Right ventricle myocardium inferior (tissue), 1 donor: ENCODE results near the gene KCNK4. TPM values are rescaled to one million over a fixed set of nuclear protein-coding genes. Genes with fewer than 3 reads are reported as not detected.

Experiments used
- ATAC-seq: fragments of 200-7000 bp; cut with Tn5 transposase; one replicate; pipeline ENCODE4 v1.9.1; 2020; ENCODE audit warnings: mild to moderate bottlenecking, moderate library complexity
- DNase-seq: peaks from one replicate; pipeline ENCODE4 v3.0.0; 2021; ENCODE audit errors: missing footprints
- intact Hi-C: fragments of 100-400 bp; cut with DNase I; formaldehyde crosslinking; loops from one replicate; pipeline ENCODE4 v1.11.0; 2022
- total RNA-seq: library from RNA; stranded (reverse); fragmentation: NEBNext Ultra II Directional; extraction: Animal tissue kit (Norgen Biotek cat#: 25700); gene quantifications from one replicate; pipeline ENCODE4 v1.2.1, GENCODE V29; 2021
- donor health status: DM: no; HTN: yes; CAD: no; lungs with severe emphysema.

The KCNK4 gene
- total RNA-seq, 1 donor from 2014 or later: not detected

DNA sequence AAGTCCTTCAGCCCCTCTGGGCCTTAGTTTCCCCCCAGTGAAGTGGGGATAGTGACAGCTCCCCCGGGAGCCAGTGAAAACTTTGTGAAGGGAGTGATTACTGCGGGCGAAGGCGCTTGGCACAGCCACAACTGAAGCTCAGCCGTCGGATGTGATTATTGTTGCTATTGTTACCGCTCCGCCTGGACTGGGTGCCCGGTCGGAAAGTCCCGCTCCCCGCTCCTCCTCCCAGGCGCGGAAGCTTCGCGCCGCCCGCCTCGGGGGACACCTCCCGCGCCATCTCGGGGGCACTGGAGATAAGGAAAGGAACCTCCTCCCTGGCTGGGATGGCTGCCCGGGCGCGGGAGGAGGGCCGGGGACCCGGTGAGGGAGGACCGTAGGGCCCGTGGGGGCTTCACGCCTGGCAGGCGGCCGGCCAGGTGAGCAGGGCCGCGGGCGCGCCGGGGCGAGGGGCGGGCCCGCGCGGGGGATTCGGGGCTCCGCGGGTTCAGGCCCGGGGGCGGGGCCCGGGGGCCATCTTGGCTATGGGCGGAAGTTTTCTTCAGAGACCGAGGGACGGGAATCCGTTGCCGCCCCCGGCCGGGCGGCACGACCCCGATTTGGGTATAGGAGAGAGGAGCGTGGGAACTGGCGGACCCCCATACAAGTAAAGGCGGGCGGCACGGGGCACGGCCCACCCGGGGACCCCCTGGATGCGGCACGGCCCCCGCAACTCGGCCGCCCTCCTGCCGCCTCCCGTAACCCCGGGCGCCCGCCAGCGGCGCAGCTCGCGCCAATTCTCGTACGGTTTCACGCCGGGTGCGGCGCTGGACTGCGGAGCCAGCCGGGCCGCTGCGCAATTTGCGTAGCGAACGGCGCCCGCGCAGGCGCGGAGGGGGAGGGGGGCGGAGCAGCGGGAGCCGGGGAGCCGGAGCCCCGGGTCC lies 5.9 kb upstream of the KCNK4 start, which contains the start of gene GPR137:
TSS of gene GPR137 (plus strand) at position 887 of the 923 bp plus-strand sequence. CDS start 677 bp downstream, outside the sequence.
- intact Hi-C loops: loop anchor here (1.0 to 5.0 kb wide), 3 partner anchors 15 to 83 kb away; partner anchors contain the start of gene ESRRA
- ATAC-seq (peak; percentile 74), DNase-seq (peak; percentile 93)

DNA sequence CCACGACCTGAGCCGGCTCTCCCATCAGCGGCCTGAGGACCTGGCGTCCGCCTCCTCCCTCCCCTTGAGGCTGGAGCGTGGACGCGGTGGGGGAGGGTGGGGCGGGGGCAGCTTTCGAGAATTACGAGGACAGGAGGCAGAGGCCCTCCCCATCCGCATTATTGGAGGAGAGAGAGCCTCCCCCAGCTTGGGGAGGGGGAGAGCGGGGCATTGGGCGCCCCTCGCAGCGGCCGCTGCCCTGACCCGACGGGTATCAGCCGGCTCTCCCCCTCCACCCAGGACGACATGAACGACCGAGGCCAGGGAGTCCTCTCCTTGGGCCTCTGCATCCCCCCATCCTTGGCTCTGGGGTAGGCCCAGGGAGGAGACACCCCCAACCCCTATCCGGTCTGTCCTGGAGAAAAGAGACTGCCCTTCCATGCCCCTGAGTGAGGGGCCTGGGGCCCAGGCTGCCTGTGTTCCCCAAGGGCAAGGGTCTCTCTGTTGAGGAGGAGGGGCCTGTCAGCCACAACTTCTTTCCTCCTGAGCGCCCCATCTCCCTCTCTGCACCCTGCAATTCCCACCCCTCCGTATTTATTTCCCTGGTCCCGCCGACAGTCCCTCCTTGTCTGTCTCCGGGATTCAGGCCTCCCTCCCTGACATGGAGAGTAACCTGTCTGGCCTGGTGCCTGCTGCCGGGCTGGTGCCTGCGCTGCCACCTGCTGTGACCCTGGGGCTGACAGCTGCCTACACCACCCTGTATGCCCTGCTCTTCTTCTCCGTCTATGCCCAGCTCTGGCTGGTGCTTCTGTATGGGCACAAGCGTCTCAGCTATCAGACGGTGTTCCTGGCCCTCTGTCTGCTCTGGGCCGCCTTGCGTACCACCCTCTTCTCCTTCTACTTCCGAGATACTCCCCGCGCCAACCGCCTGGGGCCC lies 5.0 kb upstream of the KCNK4 start:
- intact Hi-C loops: loop anchor here (1.0 to 5.0 kb wide), 3 partner anchors 16 to 84 kb away; partner anchors contain the start of gene ESRRA
- ATAC-seq (no peak), DNase-seq (peak; percentile 17)

DNA sequence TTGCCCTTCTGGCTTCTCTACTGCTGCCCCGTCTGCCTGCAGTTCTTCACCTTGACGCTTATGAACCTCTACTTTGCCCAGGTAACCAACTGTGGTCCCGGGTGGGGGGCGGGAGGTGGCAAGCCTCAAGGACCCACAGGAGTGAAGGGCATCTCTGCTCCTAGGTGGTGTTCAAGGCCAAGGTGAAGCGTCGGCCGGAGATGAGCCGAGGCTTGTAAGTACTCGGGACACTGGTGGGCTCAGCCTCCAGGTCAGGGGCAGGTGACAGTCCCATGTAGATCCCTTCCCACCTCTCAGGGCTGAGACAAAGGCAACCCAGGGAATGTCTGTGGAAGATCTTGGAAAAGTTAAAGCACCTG lies 4.3 kb upstream of the KCNK4 start:
- intact Hi-C loops: loop anchor here (5.0 kb wide), 1 partner anchor 84 kb away; no protein-coding TSS in a partner anchor
- DNase-seq (peak; percentile 68), ATAC-seq (no peak)

DNA sequence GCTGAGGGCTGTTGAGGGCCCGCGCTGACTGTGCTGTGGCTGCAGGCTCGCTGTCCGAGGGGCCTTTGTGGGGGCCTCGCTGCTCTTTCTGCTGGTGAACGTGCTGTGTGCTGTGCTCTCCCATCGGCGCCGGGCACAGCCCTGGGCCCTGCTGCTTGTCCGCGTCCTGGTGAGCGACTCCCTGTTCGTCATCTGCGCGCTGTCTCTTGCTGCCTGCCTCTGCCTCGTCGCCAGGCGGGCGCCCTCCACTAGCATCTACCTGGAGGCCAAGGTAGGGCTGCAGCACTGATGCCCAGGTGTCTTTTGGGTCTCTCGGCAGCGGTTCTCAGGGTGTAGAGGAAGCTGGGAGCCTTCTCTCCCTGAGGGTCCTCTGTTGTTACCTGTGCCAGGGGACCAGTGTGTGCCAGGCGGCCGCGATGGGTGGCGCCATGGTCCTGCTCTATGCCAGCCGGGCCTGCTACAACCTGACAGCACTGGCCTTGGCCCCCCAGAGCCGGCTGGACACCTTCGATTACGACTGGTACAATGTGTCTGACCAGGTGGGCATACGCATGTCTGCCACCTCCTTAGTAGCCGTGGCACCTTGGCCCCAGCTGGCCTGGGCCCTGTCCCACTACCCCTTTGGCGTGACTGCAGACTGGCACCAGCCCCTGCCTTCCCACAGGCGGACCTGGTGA lies 3.3 kb upstream of the KCNK4 start:
- DNase-seq (peak; percentile 50), ATAC-seq (no peak)
- intact Hi-C loops: loop anchor here (5.0 kb wide), 1 partner anchor 86 kb away; no protein-coding TSS in a partner anchor

DNA sequence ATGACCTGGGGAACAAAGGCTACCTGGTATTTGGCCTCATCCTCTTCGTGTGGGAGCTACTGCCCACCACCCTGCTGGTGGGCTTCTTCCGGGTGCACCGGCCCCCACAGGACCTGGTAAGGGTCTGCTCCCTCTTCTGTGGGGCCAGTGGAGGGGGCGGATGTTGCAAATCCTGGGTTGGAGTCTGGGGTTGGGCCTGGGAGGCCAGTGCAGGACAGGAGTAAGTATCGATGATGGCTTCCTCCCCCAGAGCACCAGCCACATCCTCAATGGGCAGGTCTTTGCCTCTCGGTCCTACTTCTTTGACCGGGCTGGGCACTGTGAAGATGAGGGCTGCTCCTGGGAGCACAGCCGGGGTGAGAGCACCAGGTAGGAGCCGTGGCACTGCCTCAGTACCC lies 2.8 kb upstream of the KCNK4 start:
- ATAC-seq (no peak), DNase-seq (no peak)
- intact Hi-C loops: loop anchor here (5.0 kb wide), 1 partner anchor 86 kb away; no protein-coding TSS in a partner anchor

DNA sequence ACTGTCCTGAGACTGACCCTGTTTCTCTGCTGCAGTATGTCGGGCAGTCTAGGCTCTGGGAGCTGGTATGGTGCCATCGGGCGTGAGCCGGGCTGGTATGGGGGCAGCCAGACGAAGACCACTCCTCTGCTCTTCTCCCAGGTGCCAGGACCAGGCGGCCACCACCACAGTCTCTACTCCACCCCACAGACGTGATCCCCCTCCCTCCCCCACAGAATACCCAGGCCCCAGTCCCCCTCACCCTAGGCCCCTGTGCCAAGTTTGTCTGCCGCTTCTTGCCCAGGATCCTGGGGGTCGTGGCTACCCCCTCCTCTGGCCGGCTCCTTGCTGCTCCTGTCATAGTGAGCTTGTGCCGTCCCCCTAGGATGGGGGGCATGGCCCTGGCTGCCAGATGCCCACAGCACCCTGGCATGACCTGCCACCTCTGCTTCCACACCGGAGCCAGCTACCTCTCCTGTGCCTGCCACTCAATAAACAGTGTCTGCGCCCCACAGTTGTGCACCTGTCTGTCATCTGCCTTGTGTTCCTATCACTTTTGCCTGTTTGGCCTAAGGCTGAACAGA lies 2.0 kb upstream of the KCNK4 start:
- ATAC-seq (no peak), DNase-seq (peak; percentile 26)

DNA sequence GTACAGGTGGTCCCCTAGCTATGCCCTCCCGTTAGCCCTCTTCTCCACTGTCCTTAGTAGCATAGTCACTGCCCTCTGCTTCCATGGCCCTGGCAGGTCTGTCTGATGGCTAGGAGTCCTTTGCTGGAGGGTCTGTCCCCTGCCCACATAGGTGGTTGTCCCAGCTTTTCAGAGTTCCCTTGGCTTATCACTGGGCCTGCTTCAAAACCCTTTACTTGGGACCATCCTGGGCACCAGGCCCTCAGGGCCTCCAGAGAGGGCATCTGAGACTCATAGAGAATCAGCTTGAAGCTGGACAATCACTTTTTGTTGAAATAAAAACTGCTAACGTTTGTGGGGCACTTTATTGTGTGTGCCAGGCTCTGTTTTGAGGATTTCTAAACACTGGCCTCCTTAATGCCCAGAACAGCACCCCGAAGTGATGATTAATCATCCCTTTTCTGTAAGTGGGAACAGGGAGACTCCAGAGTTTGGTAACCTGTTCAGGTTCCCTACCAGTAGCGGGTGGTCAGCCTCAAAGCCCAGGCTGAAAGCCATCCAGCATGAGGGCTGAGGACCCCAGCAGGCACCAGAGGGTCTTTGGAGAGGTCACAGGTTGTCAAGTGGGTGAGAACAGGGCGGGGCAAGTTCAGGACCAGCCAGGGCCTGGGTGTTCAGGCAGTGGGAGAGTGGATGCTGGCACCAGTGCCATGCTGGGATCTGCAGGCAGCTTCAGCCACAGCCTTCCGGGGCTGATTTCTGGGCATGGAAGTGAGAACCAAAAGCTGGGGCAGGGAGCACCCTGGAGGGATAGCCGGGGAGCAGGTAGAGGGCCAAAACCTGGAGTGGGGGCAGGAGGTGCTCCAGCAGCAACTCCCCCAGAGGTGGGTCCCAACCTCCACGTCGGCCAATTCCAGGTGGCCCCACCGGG lies 495 bp upstream of the KCNK4 start:
- intact Hi-C loops: no loop called here
- ATAC-seq (no peak), DNase-seq (peak; percentile 40)

More for the DNA sequence above, 2.0 kb upstream of the KCNK4 start:
- intact Hi-C loops: loop anchor here (5.0 kb wide), 1 partner anchor 87 kb away; no protein-coding TSS in a partner anchor

DNA sequence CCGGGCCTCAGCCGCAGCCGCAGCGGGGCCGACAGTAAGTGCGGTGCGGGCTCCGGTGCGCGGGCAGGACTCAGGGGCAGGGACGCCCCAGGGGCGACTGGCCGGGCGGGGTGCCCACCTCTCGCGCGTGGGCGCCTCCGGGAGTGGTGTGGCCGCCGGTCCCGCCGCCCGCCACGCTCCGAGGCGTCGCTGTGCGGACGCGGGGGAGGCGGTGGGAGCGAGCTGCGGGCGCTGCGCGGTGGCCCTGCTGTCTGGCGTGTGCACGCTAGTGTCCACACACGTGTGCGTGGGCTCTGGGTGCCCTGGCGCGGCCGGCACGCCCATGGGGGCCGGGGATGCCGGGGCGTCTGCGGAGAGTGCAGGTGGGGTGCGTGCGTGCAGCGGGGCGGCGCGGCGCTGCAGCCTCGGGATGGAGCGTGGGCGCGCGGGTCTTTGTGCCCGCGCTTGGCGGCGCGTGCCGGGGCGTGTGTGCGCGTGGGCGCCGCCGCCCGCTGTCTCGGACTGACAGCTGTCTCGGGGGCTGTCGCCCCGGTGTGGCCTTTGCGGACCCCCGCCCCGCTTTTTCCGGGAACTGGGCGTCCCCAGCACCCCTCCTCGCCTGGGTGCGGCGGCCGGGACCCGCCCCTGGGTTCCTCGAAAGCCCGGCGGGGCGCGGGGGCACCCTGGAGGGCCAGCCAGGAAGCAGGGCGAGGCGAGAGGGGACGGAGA lies 804 bp downstream of the KCNK4 start:
- DNase-seq: peak; percentile 37
- intact Hi-C loops: no loop called here
- ATAC-seq: no peak

DNA sequence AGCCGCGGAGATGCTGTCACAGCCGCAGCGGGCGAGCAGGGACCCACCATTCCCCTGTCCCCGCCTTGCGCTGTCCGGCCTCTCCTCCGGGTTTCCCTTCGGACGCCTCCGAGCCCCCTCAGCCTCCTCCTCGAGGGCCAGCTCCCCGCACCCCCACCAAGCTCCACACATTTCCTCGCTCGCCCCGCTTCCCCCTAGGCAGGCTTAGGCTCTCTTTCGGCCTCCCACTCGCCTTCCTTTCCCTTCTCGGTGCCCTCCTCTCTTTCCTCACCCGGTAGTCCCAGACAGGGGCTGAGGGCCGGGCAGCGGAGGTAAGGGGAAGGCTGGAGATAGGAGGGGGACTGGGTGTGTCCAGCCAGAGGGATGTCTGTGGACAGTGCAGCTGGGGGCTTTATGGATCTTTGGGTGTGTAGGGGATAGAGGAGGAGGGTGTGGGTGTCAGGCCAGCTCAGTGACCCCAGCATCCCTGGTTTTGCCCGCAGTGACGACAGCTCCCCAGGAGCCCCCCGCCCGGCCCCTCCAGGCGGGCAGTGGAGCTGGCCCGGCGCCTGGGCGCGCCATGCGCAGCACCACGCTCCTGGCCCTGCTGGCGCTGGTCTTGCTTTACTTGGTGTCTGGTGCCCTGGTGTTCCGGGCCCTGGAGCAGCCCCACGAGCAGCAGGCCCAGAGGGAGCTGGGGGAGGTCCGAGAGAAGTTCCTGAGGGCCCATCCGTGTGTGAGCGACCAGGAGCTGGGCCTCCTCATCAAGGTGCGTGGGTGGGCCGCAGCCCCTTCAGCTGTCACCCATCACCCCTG lies 1.6 kb downstream of the KCNK4 start:
- no peak for ATAC-seq
- intact Hi-C loops: no loop called here
- DNase-seq: peak; percentile 47

DNA sequence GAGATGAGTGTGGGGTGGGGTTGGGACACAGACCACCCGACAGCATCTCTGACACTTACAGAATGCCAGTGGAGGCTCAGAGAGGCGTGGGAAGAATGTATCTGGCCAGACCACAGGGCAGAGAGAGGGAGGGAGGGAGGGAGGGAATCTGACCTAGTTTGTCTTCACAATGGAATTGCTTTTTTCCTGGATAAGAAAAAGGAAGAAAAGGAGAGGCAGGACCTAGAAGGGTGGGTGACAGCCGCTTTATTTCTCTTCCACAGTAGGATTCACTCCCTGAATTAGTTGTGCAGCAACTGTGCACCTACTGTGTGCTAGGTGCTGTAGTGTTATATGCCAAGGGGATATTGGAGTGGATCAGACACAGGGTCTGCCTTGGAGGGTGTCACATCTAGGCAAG lies 3.7 kb downstream of the KCNK4 start:
- ATAC-seq: no peak
- intact Hi-C loops: no loop called here

DNA sequence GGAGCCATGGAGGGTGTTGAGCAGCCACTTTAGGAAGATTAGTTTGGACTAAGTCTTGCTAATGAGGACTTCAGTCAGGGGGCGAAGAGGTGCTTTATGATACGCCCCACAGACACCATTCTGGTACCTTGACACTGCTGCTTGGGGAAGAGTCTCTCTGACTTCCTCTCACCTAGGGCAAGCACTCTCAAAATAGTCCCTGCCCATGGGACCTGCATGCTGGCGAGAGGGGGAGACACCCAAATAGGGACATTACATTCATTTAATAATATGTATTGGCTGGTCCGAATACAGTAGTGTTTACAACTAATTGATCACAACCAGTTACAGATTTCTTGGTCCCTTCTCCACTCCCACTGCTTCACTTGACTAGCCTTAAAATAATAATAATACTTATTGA lies 4.7 kb downstream of the KCNK4 start:
- DNase-seq: no peak
- intact Hi-C loops: no loop called here
- no peak for ATAC-seq

More for the DNA sequence above, 3.7 kb downstream of the KCNK4 start:
- DNase-seq: no peak

DNA sequence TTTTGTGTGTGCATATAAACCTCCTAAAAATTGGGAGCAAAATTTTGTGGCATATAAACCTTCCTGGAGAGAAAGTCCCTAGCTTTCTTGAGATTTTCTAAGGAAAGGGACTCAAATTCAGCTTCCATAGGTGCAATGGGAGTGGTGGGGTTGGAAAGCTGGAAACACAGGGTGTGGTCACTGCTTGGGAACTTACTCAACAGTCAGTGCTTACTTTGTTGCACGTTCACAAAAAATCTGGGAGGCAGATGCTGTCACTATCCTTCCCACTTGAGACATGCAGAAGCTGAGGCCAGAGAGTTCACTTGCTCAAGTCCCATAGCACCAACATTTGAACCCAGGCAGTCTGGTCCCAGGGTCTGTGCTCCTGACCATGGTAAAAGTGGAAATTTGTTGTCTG lies 5.1 kb downstream of the KCNK4 start:
- ATAC-seq: no peak
- DNase-seq: no peak
- intact Hi-C loops: no loop called here

DNA sequence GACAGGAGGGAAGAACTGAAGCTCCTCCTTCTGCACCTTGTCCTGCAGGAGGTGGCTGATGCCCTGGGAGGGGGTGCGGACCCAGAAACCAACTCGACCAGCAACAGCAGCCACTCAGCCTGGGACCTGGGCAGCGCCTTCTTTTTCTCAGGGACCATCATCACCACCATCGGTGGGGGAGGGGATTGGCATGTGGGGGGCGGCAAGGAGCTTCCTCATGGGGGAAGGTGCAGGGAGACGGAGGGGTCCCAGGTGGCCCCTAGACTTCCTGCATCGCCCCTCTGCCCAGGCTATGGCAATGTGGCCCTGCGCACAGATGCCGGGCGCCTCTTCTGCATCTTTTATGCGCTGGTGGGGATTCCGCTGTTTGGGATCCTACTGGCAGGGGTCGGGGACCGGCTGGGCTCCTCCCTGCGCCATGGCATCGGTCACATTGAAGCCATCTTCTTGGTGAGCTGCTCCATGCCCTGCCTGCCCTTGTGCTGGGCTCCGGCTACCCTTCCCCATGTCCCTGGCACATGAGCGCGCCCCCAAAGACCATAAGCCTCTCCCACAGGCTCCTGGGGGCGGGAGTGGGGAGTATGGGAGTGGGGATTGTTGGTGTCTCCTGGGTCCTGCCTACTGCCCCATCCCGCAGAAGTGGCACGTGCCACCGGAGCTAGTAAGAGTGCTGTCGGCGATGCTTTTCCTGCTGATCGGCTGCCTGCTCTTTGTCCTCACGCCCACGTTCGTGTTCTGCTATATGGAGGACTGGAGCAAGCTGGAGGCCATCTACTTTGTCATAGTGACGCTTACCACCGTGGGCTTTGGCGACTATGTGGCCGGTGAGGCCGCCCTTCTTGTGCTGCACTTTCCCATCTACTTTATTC lies 6.0 kb downstream of the KCNK4 start:
- ATAC-seq (no peak), DNase-seq (peak; percentile 33)
- intact Hi-C loops: no loop called here

DNA sequence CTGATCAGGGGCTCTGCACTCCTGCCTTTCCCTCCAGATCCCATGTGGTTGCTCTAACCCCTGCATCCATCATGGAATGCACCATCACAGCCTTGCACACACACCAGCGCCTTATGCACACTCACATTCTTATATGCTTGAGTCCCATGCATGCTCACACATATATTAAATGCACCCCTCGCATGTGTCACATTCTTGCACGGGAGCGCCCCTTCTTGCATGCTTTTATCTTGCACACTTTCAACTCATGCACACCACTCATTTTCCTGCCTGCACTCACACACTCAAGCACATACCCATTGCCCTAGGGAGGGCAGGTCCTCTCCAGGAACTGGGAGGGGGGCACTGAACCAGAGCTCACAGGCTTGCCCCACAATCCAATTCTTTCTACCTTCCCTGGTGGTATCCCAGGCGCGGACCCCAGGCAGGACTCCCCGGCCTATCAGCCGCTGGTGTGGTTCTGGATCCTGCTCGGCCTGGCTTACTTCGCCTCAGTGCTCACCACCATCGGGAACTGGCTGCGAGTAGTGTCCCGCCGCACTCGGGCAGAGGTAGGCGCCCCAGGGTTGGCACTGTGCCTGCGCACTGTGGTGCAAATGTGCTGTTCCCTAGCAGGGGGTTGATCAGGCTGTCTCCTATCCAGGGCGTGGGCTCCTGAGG lies 6.7 kb downstream of the KCNK4 start:
- ATAC-seq (no peak), DNase-seq (peak; percentile 72)
- intact Hi-C loops: no loop called here
